HG03280 (cell line): Measurements from ENCODE around the gene CCDC194.
"Not testable (repeated sequence)": the region's sequence is repeated elsewhere in the genome, so short reads cannot be mapped to it uniquely, and the experiment has no call there.

ENCODE experiments used
- ATAC-seq: cut with Tn5 transposase; IDR thresholded peaks from one replicate; pipeline ENCODE4 v1.9.1; 2021; ENCODE audit warnings: mild to moderate bottlenecking, moderate library complexity; ENCODE audit not compliant: unreplicated experiment

CCDC194 gene

DNA sequence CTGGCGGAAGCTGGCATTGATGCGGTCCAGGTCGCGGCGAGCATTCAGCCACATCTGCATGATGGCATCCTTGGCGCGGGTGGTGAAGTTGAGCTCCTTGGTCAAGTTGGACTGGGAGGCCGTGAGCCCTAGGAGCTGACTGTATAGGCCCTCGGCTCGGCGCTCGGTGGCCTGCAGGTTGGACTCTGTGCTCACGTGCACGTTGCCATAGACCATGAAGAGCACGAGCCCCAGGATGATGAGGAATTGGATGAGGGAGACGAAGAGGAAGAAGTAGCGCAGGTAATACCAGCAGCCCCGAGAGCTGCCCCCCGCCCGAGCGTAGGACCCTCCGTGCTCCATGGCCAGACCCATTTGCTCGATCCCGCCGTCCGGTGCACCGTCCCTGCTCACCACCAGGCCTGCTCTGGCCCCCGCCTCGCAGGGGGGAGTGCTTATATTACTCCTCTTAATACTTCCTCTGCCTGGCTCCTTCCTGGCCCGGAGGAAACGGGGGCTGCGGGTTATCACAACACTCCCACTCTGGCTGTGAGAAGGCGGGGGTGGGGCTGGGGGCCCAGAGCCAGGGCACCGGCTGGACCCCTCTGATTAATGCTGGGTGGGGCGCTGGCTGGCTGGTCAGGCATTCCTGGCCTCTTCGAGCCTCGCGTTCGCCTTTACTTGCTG lies 16.9 kb downstream of the CCDC194 start, which contains the start of gene PLVAP:
PLVAP (minus strand) TSS at position 408 of the 666 bp plus-strand sequence; CDS start at position 354, 54 bp downstream.
- no peak for ATAC-seq

DNA sequence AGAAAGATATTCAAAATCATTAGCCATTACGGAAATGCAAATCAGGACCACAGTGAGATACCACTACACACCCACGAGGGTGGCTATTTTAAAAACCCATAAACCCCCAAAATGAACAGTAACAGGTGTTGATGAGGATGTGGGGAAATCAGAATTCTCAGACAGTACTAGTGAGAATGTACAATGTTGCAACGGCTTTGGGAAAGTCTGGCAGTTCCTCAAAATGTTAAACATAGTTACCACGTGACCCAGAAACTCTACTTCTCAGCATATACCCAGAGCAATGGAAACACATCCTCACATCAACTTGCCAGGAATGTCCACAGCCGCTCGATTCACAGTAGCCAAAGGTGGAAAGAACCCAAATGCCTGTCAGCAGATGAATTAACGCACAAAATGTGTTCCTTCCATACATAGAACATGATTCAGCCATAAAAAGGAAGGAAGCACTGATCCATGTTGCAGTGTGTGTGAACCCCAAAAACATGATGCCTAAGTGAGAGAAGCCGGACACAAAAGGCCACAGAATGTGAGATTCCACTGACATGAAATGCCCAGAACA lies 23.9 kb downstream of the CCDC194 start:
- no peak for ATAC-seq

DNA sequence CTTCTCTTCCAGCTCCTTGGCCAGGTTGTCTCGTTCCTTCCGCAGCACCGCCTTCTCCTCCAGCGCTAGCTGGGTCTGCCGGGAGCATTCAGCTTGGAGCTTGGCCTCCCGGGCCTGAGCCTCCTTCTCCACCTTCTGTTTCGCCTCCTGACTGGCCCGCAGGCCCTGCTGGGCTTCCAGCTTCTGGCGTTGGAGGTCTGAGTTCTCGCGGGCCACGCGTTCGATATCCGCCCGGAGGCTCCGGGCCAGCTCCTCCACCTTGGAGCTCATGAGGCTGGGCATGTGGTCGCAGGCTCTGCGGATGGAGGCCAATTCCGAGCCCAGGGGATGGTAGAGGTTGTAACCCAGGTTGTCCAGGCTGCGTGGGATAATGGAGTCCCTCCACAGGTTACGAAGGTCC lies 28.6 kb downstream of the CCDC194 start:
- ATAC-seq, result no peak

DNA sequence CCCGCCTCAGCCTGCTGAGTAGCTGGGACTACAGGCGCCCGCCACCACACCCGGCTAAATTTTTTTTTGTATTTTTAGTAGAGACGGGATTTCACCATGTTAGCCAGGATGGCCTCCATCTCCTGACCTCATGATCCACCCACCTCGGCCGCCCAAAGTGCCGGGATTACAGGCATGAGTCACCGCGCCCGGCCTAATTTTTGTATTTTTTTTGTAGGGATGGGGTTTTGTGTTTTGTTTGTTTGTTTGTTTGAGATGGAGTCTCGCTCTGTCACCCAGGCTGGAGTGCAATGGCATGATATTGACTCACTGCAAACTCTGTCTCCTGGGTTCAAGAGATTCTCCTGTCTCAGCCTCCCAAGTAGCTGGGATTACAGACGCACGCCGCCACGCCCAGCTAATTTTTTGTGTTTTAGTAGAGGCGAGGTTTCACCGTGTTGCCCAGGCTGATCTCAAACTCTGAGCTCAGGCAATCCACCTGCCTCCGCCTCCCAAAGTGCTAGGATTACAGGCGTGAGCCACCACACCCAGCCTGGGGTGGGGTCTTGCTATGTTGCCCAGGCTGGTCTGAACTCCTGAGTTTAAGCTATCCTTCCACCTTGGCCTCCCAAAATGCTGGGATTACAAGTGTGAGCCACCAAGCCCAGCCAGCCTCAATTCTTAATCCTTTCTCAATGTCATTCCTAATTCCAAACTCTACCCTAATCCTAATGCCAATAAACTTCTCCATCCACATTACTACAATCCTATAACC lies 30.0 kb downstream of the CCDC194 start:
- ATAC-seq, result not testable (repeated sequence)

DNA sequence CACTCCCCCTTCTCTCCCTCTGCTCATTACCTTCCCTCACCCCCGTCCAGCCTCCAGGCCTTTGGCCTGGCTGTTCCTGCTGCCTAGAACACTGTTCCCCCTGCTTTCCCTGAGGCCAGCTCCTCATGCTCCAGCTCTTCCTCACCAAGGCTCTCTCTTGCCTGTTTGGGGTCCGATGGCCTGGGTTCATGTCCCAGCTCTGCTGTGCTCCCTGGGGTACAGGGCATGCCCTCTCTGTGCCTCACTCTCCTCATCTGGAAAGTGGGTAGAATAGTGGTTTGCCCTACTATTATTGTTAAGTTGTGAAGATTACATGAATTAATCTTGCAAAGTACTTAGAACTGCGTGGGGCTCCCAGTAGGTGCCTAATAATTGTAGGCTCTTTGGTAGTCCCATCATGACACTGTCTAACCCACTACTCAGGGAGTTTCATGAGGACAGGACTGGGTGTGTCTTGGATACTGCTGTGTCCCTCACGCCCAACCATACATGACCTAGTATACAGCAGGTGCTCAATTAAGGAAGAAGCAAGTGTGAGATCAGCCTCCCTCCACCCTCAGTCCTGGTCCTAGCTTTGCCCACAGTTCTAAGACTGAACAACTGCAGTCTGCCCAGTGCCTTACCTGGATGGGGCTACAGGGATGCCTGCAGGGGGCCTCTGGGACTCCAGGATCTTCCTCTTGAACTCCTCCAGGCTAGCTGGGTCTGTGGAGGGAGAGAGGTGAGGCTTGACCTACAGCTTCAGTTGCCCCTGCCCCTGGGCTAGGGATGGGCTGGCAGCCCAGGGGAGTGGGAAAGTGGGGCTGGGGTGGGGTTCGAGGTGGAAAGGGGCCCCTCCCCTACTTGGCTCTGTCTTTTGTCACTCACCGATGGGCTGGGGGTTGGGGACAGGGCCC lies 33.8 kb downstream of the CCDC194 start:
- ATAC-seq, result no peak

DNA sequence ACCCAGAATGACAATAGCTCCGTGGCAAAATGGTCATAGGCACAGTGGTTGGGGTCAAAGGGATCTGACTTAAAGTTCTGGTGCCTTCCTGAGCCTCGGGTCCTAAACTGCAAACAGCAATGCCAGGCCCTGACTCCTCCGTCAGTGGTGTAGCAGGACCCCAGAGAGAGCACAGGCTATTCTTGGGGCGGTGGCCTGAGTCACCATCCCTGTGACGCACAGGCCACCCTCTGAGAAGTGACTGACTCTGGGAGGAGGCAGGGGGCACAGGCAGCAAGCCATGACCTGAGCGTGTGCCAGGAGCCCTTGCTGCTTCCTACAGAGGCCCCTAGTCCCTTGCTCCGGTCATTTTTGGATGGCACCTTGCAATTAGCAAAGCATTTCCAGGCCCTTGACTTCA lies 35.6 kb downstream of the CCDC194 start:
- ATAC-seq, result no peak

DNA sequence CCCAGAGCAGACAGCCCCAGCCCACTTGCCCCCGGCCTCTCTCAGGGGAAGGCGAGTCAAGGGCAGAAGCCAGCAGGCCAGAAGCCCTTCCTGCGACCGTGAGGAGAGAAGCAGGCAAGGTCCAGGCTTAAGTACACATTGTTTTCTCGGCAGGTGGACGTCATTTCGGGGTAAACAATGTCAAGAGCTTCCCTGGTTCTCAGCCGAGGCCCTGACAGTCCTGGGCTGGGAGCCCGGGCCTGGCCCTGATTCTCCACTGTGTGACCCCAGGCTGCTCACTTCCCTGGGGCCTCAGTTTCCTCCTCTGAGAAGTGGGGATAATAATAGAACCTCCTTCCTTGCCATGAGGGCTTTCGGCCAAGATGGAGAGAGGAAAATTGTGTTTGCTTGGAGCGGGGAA lies 36.3 kb downstream of the CCDC194 start:
- no peak for ATAC-seq

DNA sequence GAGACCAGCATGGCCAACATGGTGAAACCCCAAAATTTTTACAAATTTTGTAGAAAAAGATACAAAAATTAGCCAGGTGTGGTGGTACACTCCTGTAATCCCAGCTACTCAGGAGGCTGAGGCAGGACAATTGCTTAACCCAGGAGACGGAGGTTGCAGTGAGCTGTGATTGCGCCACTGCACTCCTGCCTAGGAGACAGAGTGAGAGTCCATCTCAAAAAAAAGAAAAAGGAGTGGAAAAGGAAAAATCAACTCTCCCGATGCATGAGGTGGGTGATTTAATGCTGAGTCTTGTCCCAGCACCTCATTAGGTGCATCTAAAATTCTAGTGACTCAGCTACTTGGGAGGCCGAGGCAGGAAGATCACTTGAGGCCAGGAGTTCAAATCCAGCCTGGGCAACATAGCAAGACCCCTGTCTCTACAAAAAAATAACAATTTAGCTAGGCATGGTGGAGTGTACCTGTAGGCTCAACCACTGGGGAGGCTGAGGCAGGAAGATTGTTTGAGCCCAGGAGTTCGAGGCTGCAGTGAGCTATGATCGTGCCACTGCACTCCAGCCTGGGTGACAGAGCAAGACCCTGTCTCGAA lies 36.8 kb downstream of the CCDC194 start:
- ATAC-seq, result no peak

DNA sequence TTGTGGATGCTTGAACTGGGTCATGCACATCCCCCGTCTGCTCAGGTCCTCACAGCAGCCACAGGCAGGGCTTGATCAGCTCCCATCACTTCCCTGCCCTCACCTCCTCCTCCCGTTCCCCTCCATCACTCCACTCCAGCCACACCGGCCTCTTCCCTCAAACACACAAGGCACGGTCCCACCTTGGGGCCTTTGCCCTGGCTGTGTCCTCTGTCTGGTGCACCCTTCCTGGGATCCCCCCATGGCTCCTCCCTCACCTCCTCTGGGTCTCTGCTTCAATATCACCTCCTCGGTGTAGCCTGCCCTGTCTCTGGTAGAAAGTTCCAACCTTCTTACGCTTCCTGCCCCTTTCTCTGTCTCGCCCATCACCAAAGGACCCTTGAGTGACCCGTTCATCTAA lies 40.6 kb downstream of the CCDC194 start:
- ATAC-seq, result no peak

DNA sequence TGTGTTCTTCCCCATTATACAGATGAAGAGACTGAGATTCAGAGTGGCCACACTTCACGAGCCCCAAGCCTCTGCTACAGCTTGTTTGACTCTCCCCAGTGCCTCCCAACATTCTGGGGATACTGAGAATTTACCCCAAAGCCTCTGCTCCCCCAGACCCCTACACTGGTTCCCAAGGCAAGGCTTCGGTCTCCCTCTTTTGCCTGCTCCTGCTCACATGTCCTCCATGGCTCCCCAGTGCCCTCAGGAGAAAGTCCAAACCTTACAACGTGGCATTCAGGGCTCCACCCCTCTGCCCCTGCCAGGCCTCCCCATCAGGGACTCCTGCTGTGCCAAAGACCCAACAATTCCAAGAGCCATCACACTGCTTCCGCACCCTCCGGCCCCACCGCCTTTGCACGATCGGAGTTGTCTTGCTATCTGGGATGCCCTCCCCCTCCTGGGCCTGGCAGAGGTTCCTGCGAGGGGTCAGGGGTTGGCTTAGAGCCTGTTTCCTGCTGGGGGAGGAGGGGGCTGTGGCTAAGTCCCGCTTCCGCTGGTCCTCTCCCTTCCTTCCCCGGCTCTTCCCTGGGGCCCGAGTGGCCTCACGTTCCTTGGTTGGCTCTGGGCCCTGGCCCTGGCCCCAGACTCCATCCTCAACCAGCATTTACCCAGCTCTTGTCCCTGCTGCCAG lies 41.3 kb downstream of the CCDC194 start:
- no peak for ATAC-seq

DNA sequence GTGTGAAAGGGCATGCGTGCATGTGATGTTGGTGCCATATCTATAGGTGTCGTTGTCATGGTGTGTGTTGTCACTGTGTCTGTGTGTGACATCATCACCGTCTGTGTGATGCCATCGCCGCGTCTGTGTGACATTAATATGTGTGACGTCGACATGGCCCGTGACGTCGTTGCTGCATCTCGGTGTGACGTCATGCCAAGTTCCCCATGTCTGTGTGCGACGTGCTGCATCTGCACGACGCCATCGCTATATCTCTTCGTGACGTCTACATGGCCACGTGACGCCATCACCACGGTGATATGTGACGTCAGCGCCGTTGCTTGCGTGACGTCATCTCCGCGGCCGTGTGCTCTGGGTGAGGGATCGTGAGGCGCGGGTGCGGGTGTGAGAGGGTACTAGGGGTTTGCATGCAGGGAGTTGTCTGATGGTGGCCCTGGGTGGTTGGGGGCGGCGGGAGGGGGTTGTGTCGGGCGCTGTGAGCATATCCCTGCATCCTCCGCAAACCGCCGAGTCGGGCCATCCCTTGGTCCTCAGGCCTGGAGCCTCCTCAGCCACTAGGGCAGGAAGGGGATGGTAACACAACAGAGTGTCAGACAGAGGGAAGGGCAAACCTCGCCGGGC lies 42.1 kb downstream of the CCDC194 start:
- no peak for ATAC-seq

DNA sequence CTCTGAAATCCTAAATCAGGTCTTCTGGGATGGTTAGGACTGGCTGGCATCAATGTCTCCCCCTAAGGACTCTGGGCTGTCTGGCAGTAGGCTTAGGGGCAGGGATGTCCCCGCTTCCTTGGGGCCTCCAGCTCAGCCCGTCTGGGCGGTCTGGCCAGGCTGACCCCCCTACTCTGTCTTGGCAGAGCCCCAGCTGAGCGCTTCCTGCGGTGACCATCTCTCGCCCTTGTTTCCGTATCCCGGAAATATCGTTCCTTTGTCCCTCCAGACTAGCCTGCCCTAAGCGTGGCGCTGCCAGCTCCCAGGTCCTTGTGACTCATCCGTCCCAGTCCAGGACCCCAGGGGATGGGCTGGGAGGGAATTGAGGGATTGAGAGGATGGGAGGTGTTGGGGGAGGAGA lies 45.3 kb downstream of the CCDC194 start:
- no peak for ATAC-seq

DNA sequence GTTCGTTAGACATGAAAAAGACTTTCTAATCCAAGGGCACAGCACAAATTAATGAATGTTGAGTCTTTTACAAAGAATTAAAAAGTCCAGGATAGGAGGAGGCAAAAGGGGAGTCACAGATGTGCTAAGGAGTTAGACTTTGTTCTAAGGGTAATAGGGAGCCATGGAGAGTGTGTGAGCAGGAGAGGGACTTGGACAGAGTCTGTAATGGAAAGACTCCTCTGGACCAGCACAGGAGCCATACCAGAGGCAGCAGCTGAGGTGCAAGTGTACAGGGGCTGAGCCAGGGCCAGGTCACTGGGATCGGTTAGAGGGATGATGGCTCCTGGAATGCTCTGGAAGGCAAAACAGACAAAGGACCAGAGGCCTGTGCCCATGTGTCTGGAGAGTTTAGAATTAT lies 46.1 kb downstream of the CCDC194 start:
- ATAC-seq, result no peak

DNA sequence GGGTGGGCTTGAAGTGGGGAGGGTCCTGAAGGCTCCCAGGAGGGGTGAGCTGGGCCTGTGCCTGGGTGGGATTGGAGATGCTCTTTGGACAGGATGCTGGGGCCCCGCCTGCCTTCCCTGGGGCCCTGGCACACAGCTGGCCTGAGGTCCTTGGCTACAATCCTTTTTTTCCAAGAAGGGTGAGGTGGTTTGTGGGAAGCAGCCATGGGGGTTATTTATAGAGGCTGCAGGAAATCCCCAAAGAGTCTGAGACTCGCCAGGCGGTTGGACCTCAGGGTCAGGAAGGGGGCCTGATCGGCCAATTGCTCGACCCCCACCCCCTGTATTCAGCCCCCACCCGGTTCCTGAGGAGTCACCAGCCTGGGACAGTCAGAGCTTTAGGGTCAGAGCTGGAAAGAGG lies 46.6 kb downstream of the CCDC194 start:
- ATAC-seq, result no peak

DNA sequence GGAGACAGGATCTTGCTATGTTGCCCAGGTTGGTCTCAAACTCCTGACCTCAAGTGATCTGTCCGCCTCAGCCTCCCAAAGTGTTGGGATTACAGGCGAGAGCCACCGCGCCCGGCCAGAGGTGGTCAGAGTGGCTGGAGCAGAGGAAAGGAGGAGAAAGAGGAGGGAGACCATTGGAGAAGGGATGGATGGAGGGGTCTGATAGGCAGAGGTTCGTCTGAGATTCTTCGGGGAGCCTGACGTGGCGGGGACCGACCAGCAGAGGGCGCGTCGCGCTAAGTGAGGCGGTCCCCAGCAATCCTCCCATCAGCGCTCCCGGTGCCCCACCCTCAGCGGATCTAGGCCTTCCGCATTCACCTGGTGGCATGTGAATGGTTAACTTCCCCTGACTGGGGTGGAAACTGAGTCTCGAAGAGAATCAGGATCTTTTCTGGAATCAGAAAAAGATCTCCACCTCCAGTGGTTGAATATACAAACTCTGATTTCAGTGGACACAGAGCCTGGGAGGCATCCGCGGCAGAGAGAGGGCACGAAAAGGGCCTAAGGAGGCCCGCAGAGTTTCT lies 47.8 kb downstream of the CCDC194 start:
- no peak for ATAC-seq

DNA sequence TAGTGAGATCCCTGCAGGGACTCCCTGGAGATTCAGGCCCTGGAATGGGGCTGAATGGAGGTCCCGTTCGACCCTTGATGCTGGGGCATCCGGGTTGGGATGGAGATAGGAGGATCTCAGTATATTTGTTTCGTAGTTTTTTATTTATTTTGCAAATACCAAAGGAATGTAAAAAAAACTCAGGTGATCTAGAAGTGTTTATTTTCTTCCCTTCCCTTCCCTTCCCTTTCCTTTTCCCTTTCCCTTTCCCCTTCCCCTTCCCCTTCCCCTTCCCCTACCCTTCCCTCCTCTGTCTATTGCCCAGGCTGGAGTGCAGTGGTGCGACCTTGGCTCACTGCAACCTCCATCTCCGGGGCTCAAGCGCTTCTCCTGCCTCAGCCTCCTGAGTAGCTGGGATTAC lies 52.2 kb downstream of the CCDC194 start:
- ATAC-seq, result no peak

DNA sequence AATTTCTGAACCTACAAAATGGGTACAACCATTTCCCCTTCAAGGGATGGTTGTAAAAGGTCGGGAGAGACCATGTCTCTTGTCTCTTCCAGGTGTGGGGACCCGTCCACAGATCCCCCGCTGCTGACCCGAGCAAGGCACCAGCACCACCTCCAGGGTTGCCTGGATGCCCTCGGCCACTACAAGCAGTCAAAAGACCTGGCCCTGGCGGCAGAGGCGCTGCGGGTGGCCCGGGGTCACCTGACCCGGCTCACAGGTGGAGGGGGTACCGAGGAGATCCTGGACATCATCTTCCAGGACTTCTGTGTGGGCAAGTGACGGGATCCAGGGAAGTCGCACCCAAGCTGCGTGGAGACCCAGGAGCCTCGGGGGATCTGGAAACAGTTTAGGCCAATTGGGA lies 52.6 kb downstream of the CCDC194 start:
- no peak for ATAC-seq

DNA sequence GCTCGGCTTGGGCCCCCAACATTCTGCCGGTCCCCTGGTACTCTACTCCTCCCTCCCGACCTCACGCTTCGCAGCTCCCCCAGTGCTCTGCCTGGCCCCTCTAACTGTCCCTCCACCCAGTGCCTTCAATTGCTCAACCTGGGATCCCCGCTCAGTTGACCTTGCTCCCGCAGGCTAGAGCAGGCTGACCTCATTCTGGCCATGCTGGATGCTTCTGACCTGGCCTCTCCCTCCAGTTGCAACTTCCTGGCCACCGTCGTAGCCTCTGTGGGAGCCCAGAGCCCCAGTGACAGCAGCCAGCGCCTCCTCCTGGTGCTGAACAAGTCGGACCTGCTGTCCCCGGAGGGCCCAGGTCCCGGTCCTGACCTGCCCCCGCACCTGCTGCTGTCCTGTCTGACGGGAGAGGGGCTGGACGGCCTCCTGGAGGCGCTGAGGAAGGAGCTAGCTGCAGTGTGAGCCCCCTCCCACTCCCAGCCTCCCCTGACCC lies 53.1 kb downstream of the CCDC194 start:
- ATAC-seq, result no peak
